Head of caudate nucleus (tissue), 42 donors: ENCODE measurements around the gene RPS4Y2.

Experiments used
- DNase-seq, 42 donors: peaks; one replicate each; pipeline versions ENCODE4 v3.0.0 to v3.0.0-alpha.2; 2020 to 2021; ENCODE audit warnings: mixed read lengths in 7 of 42
- intact Hi-C: fragments of 100-400 bp; cut with DNase I; formaldehyde crosslinking; loops from one replicate; pipeline ENCODE4 v1.15.0; 2022

Gene RPS4Y2

GRCh38 chrY:20814794-20815193, 58.9 kb downstream of the RPS4Y2 start:
- intact Hi-C loops, result no loop called here

DNA sequence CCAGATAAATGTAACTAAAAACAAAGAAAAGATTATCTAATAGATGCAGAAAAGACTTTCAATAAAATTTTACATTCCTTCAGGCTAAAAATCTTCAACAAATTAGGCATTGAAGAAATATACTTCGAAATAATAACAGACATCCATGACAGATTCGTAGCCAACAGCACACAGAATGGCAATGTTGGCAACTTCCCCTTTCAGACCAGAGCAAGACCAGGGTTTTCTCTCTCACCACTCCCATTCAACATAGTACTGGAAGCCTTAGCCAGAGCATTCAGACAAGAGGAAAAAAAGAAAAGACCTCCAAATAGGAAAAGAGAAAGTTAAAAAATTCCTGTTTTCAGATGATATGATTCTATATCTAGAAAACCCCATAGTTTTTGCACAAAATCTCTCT, 61.2 kb downstream of the RPS4Y2 start:
- intact Hi-C loops, result no loop called here
- DNase-seq, result no peak

More at GRCh38 chrY:20814794-20815193, 58.9 kb downstream of the RPS4Y2 start:
- no peak for DNase-seq
